SK-N-SH (cell line): ENCODE data around the gene GRAMD1B. TPM values are rescaled to one million over a fixed set of nuclear protein-coding genes. Genes with fewer than 3 reads are reported as not detected.

ENCODE experiments used
- CTCF ChIA-PET: fragments of 300-600, 350-600 bp; formaldehyde crosslinking; extraction: SDS; loops from one replicate; lab custom pipeline; 2021; lab: Yijun Ruan, JAX
- POLR2A ChIA-PET: fragments of 350-600 bp; sonication (Branson Sonifier 250); formaldehyde crosslinking; extraction: SDS; loops from one replicate; lab custom pipeline; 2020; ENCODE audit warnings: antibody characterized with exemption, inconsistent platforms; lab: Yijun Ruan, JAX
- DNase-seq: peaks from one replicate; pipeline ENCODE4 v3.0.0; 2012
- H2AFZ ChIP-seq: fragments of 200-600 bp; sonication (generic); 2 replicates; pipeline ENCODE4 v1.8.1; 2016; ENCODE audit warnings: antibody characterized with exemption, mild to moderate bottlenecking, low read depth
- H3F3A ChIP-seq: fragments of 200-600 bp; sonication (generic); replicated peaks from 2 replicates; pipeline ENCODE3; 2016; ENCODE audit warnings: antibody characterized with exemption, mild to moderate bottlenecking; ENCODE audit not compliant: insufficient read depth
- H3K27ac ChIP-seq, 2 experiments: fragments of 200-500 bp in 1 of 2; fragments of 200-600 bp in 1 of 2; sonication (Bioruptor generic) in 1 of 2; sonication (generic), shearing (Covaris generic) in 1 of 2; 2 replicates each; pipeline versions ENCODE4 v1.5.1 to v1.6.1; 2014 to 2016; ENCODE audit warnings: low read depth in 2 of 2, inconsistent platforms in 1 of 2, low read length in 1 of 2, mild to moderate bottlenecking in 1 of 2, mixed read lengths in 1 of 2
- H3K27me3 ChIP-seq: fragments of 200-600 bp; sonication (generic), shearing (Covaris generic); 2 replicates; pipeline ENCODE4 v1.6.1; 2016; ENCODE audit warnings: mixed run types; ENCODE audit not compliant: insufficient read depth
- H3K36me3 ChIP-seq, 2 experiments: fragments of 200-500 bp in 1 of 2; fragments of 200-600 bp in 1 of 2; sonication (Bioruptor generic) in 1 of 2; sonication (generic) in 1 of 2; replicated peaks in 1 of 2; 2 replicates each; pipeline versions ENCODE3 to v1.5.1; 2014 to 2016; ENCODE audit warnings: low read length in 1 of 2, mild to moderate bottlenecking in 1 of 2; ENCODE audit not compliant: insufficient read depth in 2 of 2, control insufficient read depth in 1 of 2
- H3K4me1 ChIP-seq, 2 experiments: fragments of 200-500 bp in 1 of 2; fragments of 200-600 bp in 1 of 2; sonication (Bioruptor generic) in 1 of 2; sonication (generic), shearing (Covaris generic) in 1 of 2; 2 replicates each; pipeline versions ENCODE4 v1.5.1 to v1.6.1; 2014 to 2016; ENCODE audit warnings: low read depth in 1 of 2, low read length in 1 of 2, mixed run types in 1 of 2; ENCODE audit not compliant: insufficient read depth in 2 of 2, control insufficient read depth in 1 of 2
- H3K4me2 ChIP-seq: fragments of 200-600 bp; sonication (generic), shearing (Covaris generic); 2 replicates; pipeline ENCODE4 v1.6.1; 2017; ENCODE audit warnings: mixed run types
- H3K4me3 ChIP-seq, 2 experiments: fragments of 200-500 bp in 1 of 2; fragments of 200-600 bp in 1 of 2; sonication (Bioruptor generic) in 1 of 2; sonication (generic), shearing (Covaris generic) in 1 of 2; 2 replicates each; pipeline versions ENCODE4 v1.5.1 to v1.8.1; 2014 to 2016; ENCODE audit warnings: low read depth in 2 of 2, inconsistent platforms in 1 of 2, low read length in 1 of 2, mild to moderate bottlenecking in 1 of 2, mixed read lengths in 1 of 2, moderate library complexity in 1 of 2
- H3K79me2 ChIP-seq: fragments of 200-600 bp; sonication (generic); 2 replicates; pipeline ENCODE4 v1.8.1; 2017; ENCODE audit warnings: mild to moderate bottlenecking; ENCODE audit not compliant: insufficient read depth
- H3K9ac ChIP-seq: fragments of 200-600 bp; sonication (generic); 2 replicates; pipeline ENCODE4 v1.6.1; 2017; ENCODE audit warnings: mixed run types
- H3K9me2 ChIP-seq: fragments of 200-600 bp; sonication (generic); 2 replicates; pipeline ENCODE4 v1.6.1; 2017; ENCODE audit warnings: mixed run types
- H3K9me3 ChIP-seq: fragments of 200-600 bp; sonication (generic); 2 replicates; pipeline ENCODE4 v1.6.1; 2017; ENCODE audit warnings: mixed run types, mild to moderate bottlenecking, moderate library complexity
- H4K20me1 ChIP-seq: fragments of 200-600 bp; sonication (generic); 2 replicates; pipeline ENCODE4 v1.6.1; 2017; ENCODE audit warnings: mild to moderate bottlenecking, mixed run types; ENCODE audit not compliant: insufficient read depth
- FOSL2 ChIP-seq: IDR thresholded peaks from 2 replicates; pipeline ENCODE4 v1.4.0; 2012; ENCODE audit warnings: low read depth, mild to moderate bottlenecking, moderate library complexity, borderline replicate concordance
- FOXM1 ChIP-seq: IDR thresholded peaks from 2 replicates; pipeline ENCODE4 v1.4.0; 2012; ENCODE audit warnings: low read depth, mild to moderate bottlenecking
- IRF3 ChIP-seq: fragments of 150-350 bp; IDR thresholded peaks from 2 replicates; pipeline ENCODE4 v1.6.1; 2016; ENCODE audit warnings: mild to moderate bottlenecking, low read depth, low read length
- JUND ChIP-seq: IDR thresholded peaks from 2 replicates; pipeline ENCODE4 v1.4.0; 2012
- MXI1 ChIP-seq: IDR thresholded peaks from 2 replicates; pipeline ENCODE4 v1.6.1; 2012; ENCODE audit warnings: mild to moderate bottlenecking, low read depth, low read length, improper control_type of control experiment
- NRF1 ChIP-seq: IDR thresholded peaks from 2 replicates; pipeline ENCODE4 v1.6.1; 2012; ENCODE audit warnings: low read depth, mild to moderate bottlenecking, low read length
- POLR2AphosphoS5 ChIP-seq: IDR thresholded peaks from 2 replicates; pipeline ENCODE4 v1.6.1; 2012; ENCODE audit warnings: low read depth, low read length
- RAD21 ChIP-seq: IDR thresholded peaks from 2 replicates; pipeline ENCODE4 v1.6.1; 2012; ENCODE audit warnings: mild to moderate bottlenecking, low read length
- RCOR1 ChIP-seq: fragments of 150-350 bp; IDR thresholded peaks from 2 replicates; pipeline ENCODE4 v1.6.1; 2017; ENCODE audit warnings: antibody characterized with exemption, low read length
- RXRA ChIP-seq: IDR thresholded peaks from 2 replicates; pipeline ENCODE4 v1.4.0; 2012; ENCODE audit warnings: low read depth, mild to moderate bottlenecking, borderline replicate concordance
- SIN3A ChIP-seq: IDR thresholded peaks from 2 replicates; pipeline ENCODE4 v1.6.1; 2012; ENCODE audit warnings: low read depth, mild to moderate bottlenecking, low read length, moderate library complexity, borderline replicate concordance
- TAF1 ChIP-seq: IDR thresholded peaks from 2 replicates; pipeline ENCODE4 v1.6.1; 2012; ENCODE audit warnings: low read depth, mild to moderate bottlenecking, low read length, moderate library complexity, borderline replicate concordance
- USF2 ChIP-seq: fragments of 150-350 bp; IDR thresholded peaks from 2 replicates; pipeline ENCODE4 v1.6.1; 2017; ENCODE audit warnings: antibody characterized with exemption, low read length, low read depth, borderline replicate concordance
- YY1 ChIP-seq: IDR thresholded peaks from 2 replicates; pipeline ENCODE4 v1.4.0; 2012; ENCODE audit warnings: low read depth, mild to moderate bottlenecking
- WGBS: methylation state at CpG from one replicate; pipeline ENCODE4 v1.1.6; 2017; ENCODE audit warnings: low lambda C conversion rate; 5-methylcytosine and 5-hydroxymethylcytosine counted together
- polyA plus RNA-seq, 3 experiments: library from polyadenylated mRNA; depleted of rRNA; stranded (reverse); fragments of >200 nt; gene quantifications; 2 replicates each; pipeline ENCODE4 v1.2.3, GENCODE V29; 2012

Gene GRAMD1B
- polyA plus RNA-seq, 1 of the 3 experiments (the other 2 are of a cell fraction), result 14.5 TPM

GRCh38 chr11:123562829-123563228 lies 132.8 kb downstream of the GRAMD1B start:
- CTCF ChIA-PET, result interaction anchor here (1.0 to 4.7 kb wide), 5 partner anchors 14 to 45 kb away, joined by 3 to 44 read pairs (median 17); no protein-coding TSS in a partner anchor
- 96% methylated on average over 8 of the region's 8 CpGs for WGBS
- no peaks in the 10 kb centered on the region for H3K27me3 ChIP-seq
- H3K9me2 ChIP-seq, result no peaks in the 10 kb centered on the region
- no peaks in the 10 kb centered on the region; the same call in 1 of the 2 replicates for H3K79me2 ChIP-seq
- H3K27ac ChIP-seq, result no peak overlapping the region
- H3K4me1 ChIP-seq, result peaks cover 7 to 24% of the 10 kb centered on the region in 2 experiments; a peak in 3 of 4 replicates
- no peak for TF ChIP-seq IRF3
- no peak for TF ChIP-seq YY1
- TF ChIP-seq USF2, result no peak
- TF ChIP-seq RAD21, result no peak
- TF ChIP-seq, all 33 proteins: peak for 0
- Histone ChIP-seq H3K9ac (no peak overlapping the region), H3K4me3 (no peak overlapping the region), H4K20me1 (no peaks in the 10 kb centered on the region), H3K36me3 (no peaks in the 10 kb centered on the region), H3K9me3 (no peaks in the 10 kb centered on the region), H3F3A (no peaks in the 10 kb centered on the region), H2AFZ (no peak overlapping the region), H3K4me2 (no peak overlapping the region)
- POLR2A ChIA-PET, result no interaction called here
- no peak for DNase-seq

DNA sequence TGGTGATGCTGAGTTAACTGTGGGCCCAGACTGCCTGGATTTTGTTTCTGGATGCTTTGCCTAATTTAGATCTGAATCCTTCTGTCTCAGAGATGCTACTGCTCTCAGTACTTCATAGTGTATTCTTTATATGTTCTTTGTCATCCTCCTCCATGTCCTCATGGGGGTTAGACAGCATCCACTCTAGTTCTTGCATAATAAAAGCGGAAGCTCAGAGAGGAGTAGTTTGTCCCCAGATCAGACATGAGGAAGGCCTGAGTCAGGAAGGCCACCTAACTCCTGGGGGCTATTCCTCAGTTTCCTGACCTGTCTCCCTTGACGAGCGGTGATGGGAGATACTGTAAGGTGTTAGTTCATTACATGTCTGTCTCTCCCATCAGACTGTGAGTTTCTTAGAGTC lies 134.2 kb downstream of the GRAMD1B start:
- POLR2A ChIA-PET, result no interaction called here
- no peaks in the 10 kb centered on the region for H3K9me3 ChIP-seq
- DNase-seq, result no peak
- H3K9ac ChIP-seq, result no peak overlapping the region
- H2AFZ ChIP-seq, result no peak overlapping the region
- no peaks in the 10 kb centered on the region for H3F3A ChIP-seq
- no peaks in the 10 kb centered on the region for H3K9me2 ChIP-seq
- no peaks in the 10 kb centered on the region for H4K20me1 ChIP-seq
- CTCF ChIA-PET, result interaction anchor here (1.0 to 1.7 kb wide), 2 partner anchors 16 to 143 kb away, joined by 5 to 9 read pairs; no protein-coding TSS in a partner anchor
- WGBS, result 100% methylated on average over 3 of the region's 3 CpGs
- H3K36me3 ChIP-seq, result no peaks in the 10 kb centered on the region
- no peak overlapping the region for H3K27ac ChIP-seq
- TF ChIP-seq POLR2AphosphoS5, result no peak
- no peak for TF ChIP-seq SIN3A
- TF ChIP-seq FOXM1, result no peak
- no peak for TF ChIP-seq MXI1
- no peak for TF ChIP-seq JUND
- TF ChIP-seq RCOR1, result no peak
- TF ChIP-seq NRF1, result no peak
- TF ChIP-seq RXRA, result no peak
- TF ChIP-seq USF2, result no peak
- TF ChIP-seq TAF1, result no peak
- TF ChIP-seq FOSL2, result no peak
- no peak overlapping the region for H3K4me3 ChIP-seq
- no peaks in the 10 kb centered on the region for H3K27me3 ChIP-seq
- no peaks in the 10 kb centered on the region; the same call in 1 of the 2 replicates for H3K79me2 ChIP-seq
- peaks cover 7 to 24% of the 10 kb centered on the region in 2 experiments; a peak in 3 of 4 replicates for H3K4me1 ChIP-seq
- H3K4me2 ChIP-seq, result no peak overlapping the region
